ENCODE measurements around the gene CDH5. TPM values are rescaled to one million over a fixed set of nuclear protein-coding genes. Genes with fewer than 3 reads are reported as not detected.

Gene CDH5
- total and polyA plus RNA-seq, 2 experiments from 2014 or later = not detected

GRCh38 chr16:66440970-66441369 lies 74.5 kb downstream of the CDH5 start:
- TF ChIP-seq EZH2 (IDR thresholded peaks at IDR 0.05; ENCODE audit: insufficient read depth, poor library complexity, severe bottlenecking) (no peak), EZH2phosphoT487 (IDR thresholded peaks at IDR 0.05; ENCODE audit: insufficient read depth, low read depth) (no peak)
- H3K79me2 ChIP-seq (ENCODE audit: insufficient read depth) = no peaks in the 10 kb centered on the region
- in situ Hi-C loops (cut with MboI) = no loop called here
- H3K27ac ChIP-seq = no peak overlapping the region
- DNase-seq = peak; percentile 26
- H3K4me2 ChIP-seq (ENCODE audit: unreplicated experiment) = no peak overlapping the region
- WGBS, 2 experiments (ENCODE audit: low coverage in 1 of 2, low lambda C conversion rate in 2 of 2, missing lambda C conversion rate in 2 of 2) = 83 to 88% methylated on average over 11 of the region's 11 CpGs
- no peaks in the 10 kb centered on the region for H3K9me2 ChIP-seq (ENCODE audit: insufficient read depth)
- no peaks in the 10 kb centered on the region for H3K36me3 ChIP-seq (ENCODE audit: low read depth)
- no peaks in the 10 kb centered on the region for H3F3A ChIP-seq (ENCODE audit: insufficient read depth)
- peaks cover 14% of the 10 kb centered on the region for H3K4me1 ChIP-seq (ENCODE audit: insufficient read depth)
- H3K4me3 ChIP-seq = no peak overlapping the region
- no peaks in the 10 kb centered on the region for H3K9me3 ChIP-seq (ENCODE audit: low read depth)
- no peak overlapping the region for H2AFZ ChIP-seq
- H3K9ac ChIP-seq = no peak overlapping the region
- no peaks in the 10 kb centered on the region for H4K20me1 ChIP-seq (ENCODE audit: insufficient read depth)
- H3K27me3 ChIP-seq (replicated peaks; ENCODE audit: insufficient read depth) = no peaks in the 10 kb centered on the region

- WGBS, 2 experiments (ENCODE audit: low coverage in 1 of 2, low lambda C conversion rate in 2 of 2, missing lambda C conversion rate in 2 of 2) = 55 to 71% methylated on average over 7 of the region's 7 CpGs
- Histone ChIP-seq H3K9ac (no peak overlapping the region), H3K4me3 (no peak overlapping the region), H3K9me2 (ENCODE audit: insufficient read depth) (no peaks in the 10 kb centered on the region), H3K9me3 (ENCODE audit: low read depth) (no peaks in the 10 kb centered on the region), H3K4me1 (ENCODE audit: insufficient read depth) (peaks cover 14% of the 10 kb centered on the region), H3K79me2 (ENCODE audit: insufficient read depth) (no peaks in the 10 kb centered on the region), H3F3A (ENCODE audit: insufficient read depth) (no peaks in the 10 kb centered on the region), H3K27me3 (replicated peaks; ENCODE audit: insufficient read depth) (no peaks in the 10 kb centered on the region), H2AFZ (no peak overlapping the region), H3K4me2 (ENCODE audit: unreplicated experiment) (peak overlapping the region; percentile 11), H4K20me1 (ENCODE audit: insufficient read depth) (no peaks in the 10 kb centered on the region), H3K36me3 (ENCODE audit: low read depth) (no peaks in the 10 kb centered on the region), H3K27ac (no peak overlapping the region)
- in situ Hi-C loops (cut with MboI) = no loop called here
- TF ChIP-seq EZH2phosphoT487 (IDR thresholded peaks at IDR 0.05; ENCODE audit: insufficient read depth, low read depth) (no peak), EZH2 (IDR thresholded peaks at IDR 0.05; ENCODE audit: insufficient read depth, poor library complexity, severe bottlenecking) (no peak)
- peak; percentile 83 for DNase-seq
Observed at GRCh38 chr16:66441586-66442375, 75.3 kb downstream of the CDH5 start.

- Histone ChIP-seq H3K79me2 (ENCODE audit: insufficient read depth) (no peaks in the 10 kb centered on the region), H3K36me3 (ENCODE audit: low read depth) (no peaks in the 10 kb centered on the region), H3K9me3 (ENCODE audit: low read depth) (no peaks in the 10 kb centered on the region), H3K27me3 (replicated peaks; ENCODE audit: insufficient read depth) (no peaks in the 10 kb centered on the region), H3K4me2 (ENCODE audit: unreplicated experiment) (no peak overlapping the region), H3F3A (ENCODE audit: insufficient read depth) (no peaks in the 10 kb centered on the region), H3K4me1 (ENCODE audit: insufficient read depth) (peaks cover 14% of the 10 kb centered on the region), H3K9ac (no peak overlapping the region), H3K4me3 (no peak overlapping the region), H2AFZ (no peak overlapping the region), H3K9me2 (ENCODE audit: insufficient read depth) (no peaks in the 10 kb centered on the region), H4K20me1 (ENCODE audit: insufficient read depth) (no peaks in the 10 kb centered on the region), H3K27ac (no peak overlapping the region)
- in situ Hi-C loops (cut with MboI) = no loop called here
- DNase-seq = no peak
- 78 to 84% methylated on average over 6 of the region's 6 CpGs for WGBS, 2 experiments (ENCODE audit: low coverage in 1 of 2, low lambda C conversion rate in 2 of 2, missing lambda C conversion rate in 2 of 2)
- TF ChIP-seq EZH2 (IDR thresholded peaks at IDR 0.05; ENCODE audit: insufficient read depth, poor library complexity, severe bottlenecking) = no peak
Observed at GRCh38 chr16:66442502-66443268, 76.2 kb downstream of the CDH5 start.

GRCh38 chr16:66443269-66443652 lies 76.8 kb downstream of the CDH5 start:
- Histone ChIP-seq H3K9me3 (ENCODE audit: low read depth) (no peaks in the 10 kb centered on the region), H3K4me3 (no peak overlapping the region), H3K9me2 (ENCODE audit: insufficient read depth) (no peaks in the 10 kb centered on the region), H3K4me2 (ENCODE audit: unreplicated experiment) (no peak overlapping the region), H3K9ac (no peak overlapping the region), H4K20me1 (ENCODE audit: insufficient read depth) (no peaks in the 10 kb centered on the region), H2AFZ (no peak overlapping the region), H3K36me3 (ENCODE audit: low read depth) (no peaks in the 10 kb centered on the region), H3K27ac (no peak overlapping the region), H3K4me1 (ENCODE audit: insufficient read depth) (peaks cover 14% of the 10 kb centered on the region), H3K27me3 (replicated peaks; ENCODE audit: insufficient read depth) (no peaks in the 10 kb centered on the region; the same call in 1 of the 2 replicates), H3F3A (ENCODE audit: insufficient read depth) (no peaks in the 10 kb centered on the region), H3K79me2 (ENCODE audit: insufficient read depth) (no peaks in the 10 kb centered on the region)
- peak; percentile 65 for DNase-seq
- TF ChIP-seq EZH2phosphoT487 (IDR thresholded peaks at IDR 0.05; ENCODE audit: insufficient read depth, low read depth) (no peak), EZH2 (IDR thresholded peaks at IDR 0.05; ENCODE audit: insufficient read depth, poor library complexity, severe bottlenecking) (no peak)
- in situ Hi-C loops (cut with MboI) = no loop called here
- WGBS, 2 experiments (ENCODE audit: low coverage in 1 of 2, low lambda C conversion rate in 2 of 2, missing lambda C conversion rate in 2 of 2) = 38 to 53% methylated on average over 3 of the region's 3 CpGs
